Trophoblast cell (in vitro differentiated cells and primary cell): ENCODE results near the gene CA12.

Experiments used
- DNase-seq, 2 donors: peaks; one replicate each; pipeline ENCODE4 v3.0.0-alpha.2; 2016
- H2AFZ ChIP-seq: 2 replicates; pipeline ENCODE4 v1.6.1; 2013; ENCODE audit warnings: low read length, moderate library complexity, mild to moderate bottlenecking; ENCODE audit not compliant: insufficient read depth, poor library complexity
- H2AK5ac ChIP-seq: 2 replicates; pipeline ENCODE4 v1.6.1; 2013; ENCODE audit warnings: mild to moderate bottlenecking, low read length
- H2BK120ac ChIP-seq: 2 replicates; pipeline ENCODE4 v1.6.1; 2013; ENCODE audit warnings: low read length, mild to moderate bottlenecking, moderate library complexity; ENCODE audit not compliant: insufficient read depth, poor library complexity
- H2BK12ac ChIP-seq: 2 replicates; pipeline ENCODE4 v1.6.1; 2013; ENCODE audit warnings: mild to moderate bottlenecking, low read length, moderate library complexity
- H2BK5ac ChIP-seq: 2 replicates; pipeline ENCODE4 v1.6.1; 2013; ENCODE audit warnings: low read length, low read depth, moderate library complexity, mild to moderate bottlenecking; ENCODE audit not compliant: poor library complexity
- H3K14ac ChIP-seq: 2 replicates; pipeline ENCODE4 v1.6.1; 2013; ENCODE audit warnings: mild to moderate bottlenecking, low read length
- H3K18ac ChIP-seq: 2 replicates; pipeline ENCODE4 v1.6.1; 2013; ENCODE audit warnings: mild to moderate bottlenecking, low read length
- H3K23ac ChIP-seq: 2 replicates; pipeline ENCODE4 v1.6.1; 2013; ENCODE audit warnings: low read length
- H3K27ac ChIP-seq: 2 replicates; pipeline ENCODE4 v1.5.1; 2013; ENCODE audit warnings: low read depth, mild to moderate bottlenecking, inconsistent platforms, low read length, moderate library complexity
- H3K27me3 ChIP-seq: 2 replicates; pipeline ENCODE4 v1.6.1; 2013; ENCODE audit warnings: inconsistent platforms, mild to moderate bottlenecking, low read length, moderate library complexity; ENCODE audit not compliant: insufficient read depth
- H3K36me3 ChIP-seq, 2 experiments: 1 replicate in 1 of 2; 2 replicates in 1 of 2; pipeline ENCODE4 v1.6.1; 2013; ENCODE audit warnings: low read length in 2 of 2, mild to moderate bottlenecking in 2 of 2, moderate library complexity in 1 of 2; ENCODE audit not compliant: insufficient read depth in 2 of 2, control insufficient read depth in 1 of 2
- H3K4ac ChIP-seq: 2 replicates; pipeline ENCODE4 v1.6.1; 2013; ENCODE audit warnings: low read depth, mild to moderate bottlenecking, low read length, moderate library complexity
- H3K4me1 ChIP-seq, 2 experiments: 1 replicate in 1 of 2; 2 replicates in 1 of 2; pipeline ENCODE4 v1.6.1; 2013; ENCODE audit warnings: low read length in 2 of 2, mild to moderate bottlenecking in 2 of 2, moderate library complexity in 1 of 2; ENCODE audit not compliant: insufficient read depth in 2 of 2, control insufficient read depth in 1 of 2
- H3K4me2 ChIP-seq: 2 replicates; pipeline ENCODE4 v1.6.1; 2013; ENCODE audit warnings: inconsistent platforms, mild to moderate bottlenecking, low read length, moderate library complexity
- H3K4me3 ChIP-seq: 2 replicates; pipeline ENCODE4 v1.5.1; 2013; ENCODE audit warnings: mild to moderate bottlenecking, low read depth, low read length, inconsistent platforms
- H3K79me1 ChIP-seq: one replicate; pipeline ENCODE4 v1.6.1; 2013; ENCODE audit warnings: low read length
- H3K79me2 ChIP-seq: 2 replicates; pipeline ENCODE4 v1.6.1; 2013; ENCODE audit warnings: low read length, mild to moderate bottlenecking; ENCODE audit not compliant: control insufficient read depth, insufficient read depth, poor library complexity
- H3K9ac ChIP-seq: 2 replicates; pipeline ENCODE4 v1.6.1; 2013; ENCODE audit warnings: mild to moderate bottlenecking, low read length
- H3K9me3 ChIP-seq: 2 replicates; pipeline ENCODE4 v1.6.1; 2013; ENCODE audit warnings: low read depth, mild to moderate bottlenecking, control low read depth, inconsistent platforms, low read length; ENCODE audit not compliant: insufficient read depth
- H4K12ac ChIP-seq: 2 replicates; pipeline ENCODE4 v1.6.1; 2013; ENCODE audit warnings: low read depth, mild to moderate bottlenecking, low read length, moderate library complexity
- H4K8ac ChIP-seq: 2 replicates; pipeline ENCODE4 v1.6.1; 2013; ENCODE audit warnings: low read depth, mild to moderate bottlenecking, low read length, moderate library complexity
- H4K91ac ChIP-seq: one replicate; pipeline ENCODE4 v1.6.1; 2013; ENCODE audit warnings: low read depth, mild to moderate bottlenecking, low read length, moderate library complexity
- WGBS: extraction: QIAGEN DNeasy Blood & Tissue Kit; methylation state at CpG from one replicate; pipeline ENCODE4 v1.1.7; 2013; ENCODE audit warnings: missing lambda C conversion rate; ENCODE audit not compliant: insufficient read length, insufficient coverage; ENCODE audit errors: extremely low coverage; 5-methylcytosine and 5-hydroxymethylcytosine counted together

Gene CA12

DNA sequence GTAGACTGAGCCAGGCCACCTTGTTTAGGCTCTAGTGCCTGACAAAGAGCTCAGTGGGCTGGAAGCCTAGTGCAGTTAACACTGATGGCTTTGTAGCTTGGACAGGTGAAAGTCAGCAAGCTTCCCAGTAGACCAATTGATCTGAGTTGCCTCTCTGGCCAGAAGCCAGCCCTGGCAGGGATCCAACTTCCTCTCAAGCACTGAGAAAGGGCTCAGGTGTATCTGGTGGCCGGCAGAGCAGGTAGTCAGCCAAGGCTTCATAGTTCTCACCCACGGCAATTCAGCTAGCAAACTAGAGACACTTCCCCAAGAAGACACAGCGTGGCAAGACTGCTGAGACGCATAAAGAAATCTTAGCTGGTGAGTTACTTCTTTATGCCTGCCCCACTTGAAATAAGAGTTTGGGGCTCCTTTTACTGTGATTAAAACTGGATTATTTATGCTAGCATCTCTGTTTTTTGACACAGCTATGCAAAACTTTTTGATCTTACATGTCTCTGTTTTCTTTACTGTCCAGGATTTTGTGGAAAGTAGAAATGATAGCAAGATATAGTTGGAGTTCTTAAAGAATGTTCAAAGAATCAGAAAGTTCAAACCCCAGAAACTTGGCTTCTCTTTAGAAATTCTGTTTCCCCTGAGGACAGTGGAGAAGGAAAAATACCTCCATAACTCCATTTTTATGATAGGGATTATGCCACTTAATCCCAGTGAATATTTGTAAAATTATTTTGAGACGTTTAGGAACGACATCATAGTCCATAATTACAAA lies 8.4 kb upstream of the CA12 start:
- no peak overlapping the region for H4K12ac ChIP-seq
- H3K4me1 ChIP-seq: peaks cover 0 to 8% of the 10 kb centered on the region in 2 experiments
- no peak overlapping the region for H2AK5ac ChIP-seq
- no peak overlapping the region for H3K27ac ChIP-seq
- no peaks in the 10 kb centered on the region for H3K79me2 ChIP-seq
- no peak overlapping the region for H3K14ac ChIP-seq
- no peak overlapping the region for H2BK12ac ChIP-seq
- H3K27me3 ChIP-seq: no peaks in the 10 kb centered on the region
- H2BK5ac ChIP-seq: no peak overlapping the region
- H3K9me3 ChIP-seq: no peaks in the 10 kb centered on the region
- H4K8ac ChIP-seq: no peak overlapping the region
- H3K4ac ChIP-seq: no peak overlapping the region
- no peak overlapping the region for H2AFZ ChIP-seq
- no peak overlapping the region for H3K9ac ChIP-seq
- no peak overlapping the region for H2BK120ac ChIP-seq
- H4K91ac ChIP-seq: no peak overlapping the region
- no peaks in the 10 kb centered on the region for H3K36me3 ChIP-seq
- no CpG with 5 or more reads among the region's 6 CpGs for WGBS
- H3K23ac ChIP-seq: no peak overlapping the region
- no peak overlapping the region for H3K18ac ChIP-seq
- DNase-seq: no peak
- H3K79me1 ChIP-seq: no peaks in the 10 kb centered on the region
- H3K4me2 ChIP-seq: no peak overlapping the region
- no peak overlapping the region for H3K4me3 ChIP-seq

- no peaks in the 10 kb centered on the region for H3K36me3 ChIP-seq
- H3K79me2 ChIP-seq: no peaks in the 10 kb centered on the region
- no peak overlapping the region for H3K27ac ChIP-seq
- H2BK120ac ChIP-seq: no peak overlapping the region
- no peak overlapping the region for H3K23ac ChIP-seq
- no peak overlapping the region for H4K91ac ChIP-seq
- no peak overlapping the region for H2AK5ac ChIP-seq
- no CpG with 5 or more reads among the region's 5 CpGs for WGBS
- no peak overlapping the region for H3K9ac ChIP-seq
- H3K27me3 ChIP-seq: no peaks in the 10 kb centered on the region
- H3K9me3 ChIP-seq: no peaks in the 10 kb centered on the region
- H4K8ac ChIP-seq: no peak overlapping the region
- no peak overlapping the region for H4K12ac ChIP-seq
- no peak overlapping the region for H2BK5ac ChIP-seq
- H3K4me1 ChIP-seq: peaks cover 0 to 8% of the 10 kb centered on the region in 2 experiments
- H2BK12ac ChIP-seq: no peak overlapping the region
- H3K4me2 ChIP-seq: no peak overlapping the region
- no peak overlapping the region for H3K4ac ChIP-seq
- no peak overlapping the region for H3K4me3 ChIP-seq
- no peak for DNase-seq
- H2AFZ ChIP-seq: no peak overlapping the region
- H3K79me1 ChIP-seq: no peaks in the 10 kb centered on the region
- no peak overlapping the region for H3K14ac ChIP-seq
- no peak overlapping the region for H3K18ac ChIP-seq
These were observed 6.9 kb upstream of the CA12 start for GRCh38 chr15:63388511-63388910.

- Histone ChIP-seq H3K14ac (no peak overlapping the region), H2BK120ac (no peak overlapping the region), H3K23ac (no peak overlapping the region), H3K4me3 (no peak overlapping the region), H3K36me3 (no peaks in the 10 kb centered on the region), H2AFZ (no peak overlapping the region), H3K9me3 (no peaks in the 10 kb centered on the region), H4K12ac (no peak overlapping the region), H3K27me3 (no peaks in the 10 kb centered on the region), H2AK5ac (no peak overlapping the region), H4K91ac (no peak overlapping the region), H3K79me2 (no peaks in the 10 kb centered on the region), H2BK5ac (no peak overlapping the region), H3K4ac (no peak overlapping the region), H3K9ac (no peak overlapping the region), H3K18ac (no peak overlapping the region), H2BK12ac (no peak overlapping the region), H3K4me1 (peaks cover 0 to 11% of the 10 kb centered on the region in 2 experiments), H3K4me2 (no peak overlapping the region), H4K8ac (no peak overlapping the region), H3K27ac (no peak overlapping the region), H3K79me1 (no peaks in the 10 kb centered on the region)
- no peak for DNase-seq
- no CpG with 5 or more reads among the region's 11 CpGs for WGBS
These were observed 6.3 kb upstream of the CA12 start for GRCh38 chr15:63387748-63388493.

DNA sequence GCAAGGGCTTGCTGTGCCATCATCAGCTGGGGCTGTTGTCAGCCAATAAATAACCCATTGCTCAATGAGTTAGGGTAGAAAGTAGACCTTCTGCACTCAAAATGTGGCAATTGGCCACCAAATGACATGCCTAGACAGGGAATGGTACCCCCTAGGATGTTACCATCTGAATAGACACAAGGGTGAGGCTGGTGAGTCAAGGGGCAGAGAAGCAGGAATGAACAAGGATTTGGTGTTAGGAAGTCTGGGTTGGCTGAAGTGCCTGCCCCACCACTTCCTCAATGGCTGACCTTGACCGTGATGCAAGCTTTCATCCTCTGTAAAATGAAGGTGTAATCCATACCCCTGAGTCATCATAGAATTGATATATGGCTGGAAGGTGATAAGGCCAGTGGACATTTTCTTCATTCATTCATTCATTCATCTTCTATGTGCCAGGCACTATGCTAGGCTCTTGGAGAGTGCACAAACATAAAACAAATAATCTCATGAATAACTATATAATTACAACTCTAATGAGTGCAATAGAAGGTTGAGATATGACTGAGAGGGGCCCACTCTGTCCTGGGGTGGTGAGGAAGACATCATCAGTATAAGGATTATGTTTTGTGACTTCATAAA lies 4.4 kb upstream of the CA12 start:
- Histone ChIP-seq H3K27me3 (no peaks in the 10 kb centered on the region), H3K9ac (no peak overlapping the region), H3K4me1 (peaks cover 12 to 21% of the 10 kb centered on the region in 2 experiments), H3K23ac (no peak overlapping the region), H3K27ac (no peak overlapping the region), H3K79me1 (no peaks in the 10 kb centered on the region), H4K12ac (no peak overlapping the region), H3K4me2 (no peak overlapping the region), H3K4me3 (no peak overlapping the region), H2BK5ac (no peak overlapping the region), H2BK120ac (no peak overlapping the region), H3K9me3 (peaks cover 2% of the 10 kb centered on the region), H4K91ac (no peak overlapping the region), H2AFZ (no peak overlapping the region), H2AK5ac (no peak overlapping the region), H3K14ac (no peak overlapping the region), H3K4ac (no peak overlapping the region), H3K79me2 (peaks cover 3% of the 10 kb centered on the region), H3K36me3 (no peaks in the 10 kb centered on the region), H4K8ac (no peak overlapping the region), H2BK12ac (no peak overlapping the region), H3K18ac (no peak overlapping the region)
- WGBS: no CpG with 5 or more reads among the region's 1 CpG
- no peak for DNase-seq
